T follicular helper cell (primary cell): ENCODE measurements around the gene PXMP2.
A peak's percentile ranks its signal among the peaks of the same experiment; 100 is the strongest.

Experiments
- DNase-seq: peaks from one replicate; pipeline ENCODE4 v3.0.0-alpha.2; 2020; ENCODE audit warnings: low read depth
- total RNA-seq, 2 experiments: gene quantifications; one replicate each; lab custom pipeline; 2026; lab: John Stamatoyannopoulos, UW

Gene PXMP2
- 0.30 to 0.60 reads per million in 2 experiments for total RNA-seq

DNA sequence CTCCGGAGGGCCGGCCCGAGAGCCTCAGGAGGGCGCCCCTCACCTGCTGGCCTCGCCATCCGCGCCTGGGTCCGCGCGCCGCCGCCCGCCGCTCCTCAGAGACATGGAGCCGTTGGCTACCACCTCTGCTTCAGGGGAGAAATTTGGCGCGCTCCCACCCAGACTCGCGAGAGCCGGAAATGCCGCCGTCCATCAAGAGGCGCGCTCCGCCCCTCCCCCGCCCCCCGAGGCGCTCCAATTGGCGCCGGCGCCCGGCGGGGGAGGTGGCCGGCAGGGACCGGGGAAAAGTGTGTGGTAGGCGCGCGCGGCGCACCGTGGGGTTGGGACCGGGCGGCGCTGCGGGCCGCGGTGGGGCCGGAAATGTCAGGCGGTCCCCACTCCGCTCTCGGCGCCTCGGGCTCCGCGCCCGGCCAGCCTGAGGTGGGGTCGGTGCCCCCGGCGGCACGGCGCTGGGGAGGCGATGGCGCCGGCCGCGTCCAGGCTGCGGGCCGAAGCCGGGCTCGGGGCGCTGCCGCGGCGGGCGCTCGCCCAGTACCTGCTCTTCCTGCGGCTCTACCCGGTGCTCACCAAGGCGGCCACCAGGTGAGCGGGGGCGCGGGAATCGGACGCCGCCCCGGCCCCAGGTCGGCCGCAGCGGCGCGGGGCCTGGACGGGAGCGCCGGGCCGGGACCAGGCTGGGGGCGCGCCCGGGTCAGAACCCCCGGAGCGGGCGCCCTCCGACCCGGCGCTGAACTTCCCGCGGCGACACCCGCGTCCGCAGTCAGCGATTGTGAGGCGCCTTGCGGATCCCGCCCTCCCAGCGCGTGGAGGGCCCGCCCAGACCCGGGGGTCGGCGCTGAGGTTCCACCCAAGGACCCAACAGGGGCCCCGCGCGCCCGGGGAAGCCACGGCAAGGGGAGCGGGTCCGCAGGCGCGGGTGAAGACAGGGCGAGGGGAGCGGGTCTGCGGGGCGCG, at the start of gene PXMP2, which contains the start of gene POLE:
PXMP2 (plus strand) TSS at position 377 of the 954 bp plus-strand sequence; CDS start at position 461, 84 bp downstream.
POLE (minus strand) TSS at position 132 of the 954 bp plus-strand sequence; CDS start at position 105, 27 bp downstream.
- DNase-seq, result peak; percentile 89

DNA sequence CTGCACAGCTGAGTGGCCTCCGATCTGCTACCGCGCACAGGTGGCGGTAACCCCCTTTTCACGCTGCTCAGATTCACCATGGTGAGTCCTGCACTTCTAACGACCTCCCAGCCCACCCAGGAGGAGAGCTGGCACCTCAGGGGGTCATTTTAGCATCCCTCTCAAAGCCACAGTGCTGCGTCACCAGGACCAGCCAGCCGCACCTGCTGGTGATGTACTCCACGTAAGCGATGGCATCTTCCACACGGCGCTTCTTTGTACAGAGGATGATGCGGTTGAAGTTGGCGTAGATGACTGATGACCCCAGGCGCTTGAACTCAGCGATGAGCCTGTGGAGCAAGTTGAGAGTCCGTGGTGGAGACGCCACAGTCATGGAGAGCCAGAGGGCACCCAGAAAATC, 49.6 kb upstream of the PXMP2 start:
- no peak for DNase-seq

DNA sequence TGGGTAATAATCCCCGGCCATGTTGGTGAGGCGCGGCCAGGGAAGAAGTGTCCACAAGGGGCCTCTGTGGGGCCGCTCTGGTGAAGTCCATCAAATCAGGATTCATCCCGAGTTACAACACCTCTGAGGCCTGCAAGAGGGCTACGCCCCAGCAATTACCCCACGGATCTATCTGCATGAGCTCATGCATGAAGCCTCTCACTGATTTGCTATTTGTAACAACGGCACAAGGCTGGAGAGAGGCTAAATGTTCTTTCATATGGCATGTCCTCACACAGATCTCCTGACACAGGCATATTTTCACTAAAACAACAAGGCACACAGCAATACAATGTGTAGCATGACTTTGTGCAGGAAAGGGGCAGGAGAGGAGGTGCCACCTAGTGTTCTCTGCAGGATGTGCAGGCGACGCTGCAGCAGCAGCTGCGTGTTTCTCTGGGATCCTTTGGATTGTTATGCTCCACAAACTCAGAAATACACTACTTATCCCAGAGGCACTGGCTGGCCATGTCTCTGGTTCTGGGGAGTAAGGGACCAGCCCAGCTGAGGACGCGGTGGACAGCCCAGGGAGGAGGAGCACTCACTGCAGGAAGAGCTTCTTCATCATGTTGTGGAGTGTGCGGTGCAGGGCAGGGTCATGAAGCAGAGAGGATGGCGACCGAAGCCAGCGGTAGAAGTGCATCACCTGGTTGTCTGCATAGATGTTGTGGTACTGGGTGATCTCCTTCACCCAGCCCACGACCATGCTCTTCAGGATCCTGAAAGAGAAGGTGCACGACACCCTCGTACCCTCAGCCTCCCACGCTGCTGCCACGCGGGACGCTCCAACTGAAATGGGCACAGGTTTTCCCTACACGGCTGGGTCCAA, 48.6 kb upstream of the PXMP2 start:
- DNase-seq, result no peak

DNA sequence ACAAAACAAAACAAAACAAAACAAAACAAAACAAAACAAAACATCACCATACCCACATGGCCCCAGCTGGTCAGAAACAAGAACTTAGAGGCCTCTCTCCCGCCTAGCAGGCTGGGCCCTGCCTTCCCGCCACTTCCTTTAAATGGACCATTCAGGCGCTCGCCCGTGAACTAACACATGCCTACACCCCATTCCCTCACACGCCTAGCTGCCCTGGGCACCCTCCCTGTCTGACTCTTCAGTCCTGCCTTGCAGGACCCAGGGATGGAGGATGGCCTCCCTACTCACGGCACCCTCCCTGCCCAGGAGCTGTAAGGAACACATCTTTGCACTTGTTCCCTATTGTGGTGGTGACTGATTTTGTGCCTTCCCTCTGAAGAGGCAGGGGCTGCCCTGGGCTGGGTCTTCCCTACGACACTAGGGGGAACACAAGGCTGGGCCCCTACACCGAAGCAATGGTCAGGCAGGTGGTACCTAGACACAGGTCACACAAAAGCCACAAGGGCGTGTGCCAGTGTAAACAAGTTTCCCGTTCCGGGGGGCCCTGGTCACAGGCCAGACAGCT, 47.3 kb upstream of the PXMP2 start:
- no peak for DNase-seq

DNA sequence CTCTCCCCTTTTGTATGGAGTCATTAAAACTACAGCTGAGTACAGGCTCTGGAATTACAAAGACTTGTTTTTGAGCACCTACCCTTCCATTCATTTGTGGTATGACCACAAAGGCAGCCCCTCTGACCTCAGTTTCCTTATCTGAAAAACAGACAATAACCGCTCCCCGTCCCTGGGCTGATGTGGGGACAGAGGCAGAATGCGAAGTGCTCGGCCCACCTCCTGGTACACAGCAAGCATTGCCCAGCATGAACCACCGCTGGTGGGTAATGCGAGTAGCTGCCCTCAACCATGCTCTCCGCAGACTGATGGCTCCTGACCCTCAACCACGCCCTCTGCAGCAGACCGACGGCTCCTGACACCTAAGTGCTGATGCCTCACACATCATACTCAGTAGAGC, 46.5 kb upstream of the PXMP2 start:
- no peak for DNase-seq

DNA sequence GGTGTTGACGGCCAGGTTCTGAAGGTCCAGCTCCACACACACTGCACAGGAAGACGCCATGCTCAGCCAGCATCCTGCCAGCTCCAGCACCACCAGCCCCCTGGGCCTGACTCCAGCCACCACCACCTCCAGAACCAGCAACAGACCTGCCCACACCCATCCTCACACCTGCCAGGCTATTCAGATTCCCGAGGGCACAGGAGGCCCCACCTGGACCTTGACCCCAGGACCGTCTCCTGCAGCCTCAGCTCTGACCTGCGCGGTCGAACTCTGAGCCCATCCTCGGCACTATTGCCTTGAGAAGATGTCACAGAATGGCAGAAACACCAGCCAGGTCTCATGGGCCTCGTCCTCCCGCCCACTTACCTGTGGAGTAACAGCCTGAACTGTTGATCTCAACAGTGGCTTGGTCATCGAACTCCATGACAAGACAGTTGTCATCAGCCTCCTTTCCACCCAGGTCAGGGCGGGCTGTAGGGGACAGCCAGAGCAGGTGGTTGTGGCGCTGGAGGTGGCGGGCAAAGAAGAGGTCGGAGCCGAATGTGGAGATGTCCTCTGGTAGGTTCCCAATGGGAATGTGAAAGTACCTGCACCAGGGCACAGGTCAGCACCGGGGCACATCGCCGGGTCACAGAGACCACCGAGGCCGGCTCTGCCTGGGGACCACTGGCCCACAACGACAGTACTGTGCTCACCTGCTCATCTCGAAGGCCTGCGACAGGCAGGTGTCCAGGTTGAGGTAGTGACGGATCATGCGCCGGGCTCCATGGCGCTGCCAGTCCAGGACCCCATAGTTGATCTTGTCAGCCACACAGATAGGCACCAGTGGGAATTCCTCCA, 45.4 kb upstream of the PXMP2 start:
- DNase-seq, result no peak

DNA sequence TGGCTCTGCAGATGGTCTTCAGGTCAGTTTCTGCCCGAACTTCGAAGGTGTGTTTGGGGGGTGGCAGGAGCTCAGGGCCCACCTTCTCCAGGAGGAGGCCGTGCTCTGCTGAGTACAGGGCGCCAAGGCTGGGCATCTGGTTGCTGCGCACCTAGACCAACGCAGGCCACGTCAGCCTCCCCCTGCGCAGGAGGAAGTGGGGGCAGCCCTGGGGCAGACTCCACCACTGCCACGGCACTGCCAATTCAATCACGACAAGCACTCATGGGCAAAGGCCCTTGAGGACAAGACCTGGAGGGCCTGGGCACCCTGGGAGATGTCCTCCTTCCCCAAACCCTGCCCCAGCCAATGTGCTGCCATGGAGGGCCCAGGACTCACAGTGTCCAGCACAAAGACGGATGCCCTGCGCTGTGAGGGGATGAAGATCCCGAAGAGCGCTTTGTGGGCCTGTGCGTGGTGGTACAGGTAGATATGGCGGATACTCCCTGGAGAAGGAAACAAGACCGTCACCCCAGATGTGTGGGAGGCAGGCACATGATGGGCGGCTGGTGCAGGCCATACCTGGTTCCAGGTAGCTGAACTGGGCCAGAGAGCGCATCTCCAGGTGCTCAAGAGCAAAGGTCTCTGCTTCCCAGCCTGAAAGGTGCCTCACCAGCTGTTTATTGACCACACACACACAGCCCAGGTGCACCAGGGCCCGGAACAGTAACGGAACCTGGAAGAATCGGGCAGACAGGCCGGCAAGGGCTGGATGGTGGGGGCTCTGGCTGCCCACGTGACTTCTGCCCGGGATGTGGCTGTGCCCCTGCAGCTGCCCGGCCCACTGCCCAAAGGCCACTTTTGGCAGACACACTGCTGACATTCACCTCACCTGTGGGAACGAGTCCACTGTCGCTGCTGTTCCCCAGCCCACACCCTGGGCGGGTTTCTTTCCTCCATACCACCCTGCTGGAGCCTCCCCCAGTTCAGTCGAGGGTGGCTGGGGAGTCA, 44.2 kb upstream of the PXMP2 start:
- no peak for DNase-seq

DNA sequence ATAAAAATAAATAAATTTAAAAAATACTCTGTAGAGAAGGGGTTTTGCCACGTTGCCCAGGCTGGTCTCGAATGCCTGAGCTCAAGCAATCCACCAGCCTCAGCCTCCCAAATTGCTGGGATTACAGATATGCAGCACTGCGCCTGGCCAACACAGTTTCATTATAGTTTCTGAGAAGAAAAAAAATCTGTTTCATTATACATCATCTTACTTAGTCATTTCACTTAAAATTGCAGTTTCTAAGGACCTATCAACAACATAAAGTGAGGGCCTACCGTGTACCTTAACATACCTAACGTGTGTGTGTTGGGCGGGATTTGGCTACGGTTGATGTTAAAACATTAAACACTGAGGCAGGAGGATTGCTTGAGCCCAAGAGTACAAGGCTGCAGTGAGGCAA, 40.5 kb upstream of the PXMP2 start:
- no peak for DNase-seq

DNA sequence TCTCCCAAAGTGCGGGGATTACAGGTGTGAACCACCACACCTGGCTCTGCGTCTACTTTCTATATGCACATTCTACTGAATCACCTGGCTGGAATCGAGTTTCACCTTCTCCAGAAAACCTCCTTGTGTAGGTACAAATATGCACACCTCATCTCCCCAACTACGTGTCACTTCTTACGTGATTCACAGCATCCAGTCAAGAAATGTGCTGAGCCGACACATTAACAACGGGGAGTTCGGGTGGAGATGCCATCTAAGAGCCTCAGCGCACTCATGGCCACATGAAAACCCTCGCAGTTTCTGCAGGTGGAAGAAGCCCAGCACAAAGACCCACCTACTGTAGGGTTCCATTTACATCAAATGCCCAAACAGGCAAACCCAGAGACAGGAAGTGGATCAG, 39.5 kb upstream of the PXMP2 start:
- DNase-seq, result no peak

DNA sequence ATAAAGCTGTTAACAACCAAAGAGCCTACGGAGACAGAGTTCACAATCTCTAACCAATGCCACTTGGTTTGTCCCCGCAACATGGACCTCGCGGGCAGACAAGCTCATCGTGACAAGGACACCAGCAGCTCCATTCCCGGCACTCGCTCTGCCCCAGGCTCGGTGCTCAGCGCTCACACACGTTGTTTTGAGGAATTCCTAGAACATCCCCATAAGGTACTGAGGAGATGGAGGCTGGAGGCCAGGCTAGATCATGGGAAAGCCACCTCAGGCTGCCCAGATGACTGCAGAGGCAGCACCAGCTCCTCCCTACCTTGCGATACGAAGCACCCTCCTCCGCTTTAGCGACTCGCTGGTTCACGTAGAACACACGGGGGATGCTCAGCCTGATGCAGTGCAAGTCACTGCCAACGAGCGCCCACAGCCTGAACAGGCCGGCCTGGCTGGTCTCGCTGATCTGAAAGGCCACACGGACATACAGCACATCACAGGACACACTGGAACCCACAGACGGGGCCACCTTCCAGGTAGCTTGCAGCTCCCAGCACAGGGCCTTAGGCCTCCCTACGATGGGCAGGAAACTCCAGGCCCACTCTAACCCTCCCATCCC, 38.7 kb upstream of the PXMP2 start:
- DNase-seq, result no peak

DNA sequence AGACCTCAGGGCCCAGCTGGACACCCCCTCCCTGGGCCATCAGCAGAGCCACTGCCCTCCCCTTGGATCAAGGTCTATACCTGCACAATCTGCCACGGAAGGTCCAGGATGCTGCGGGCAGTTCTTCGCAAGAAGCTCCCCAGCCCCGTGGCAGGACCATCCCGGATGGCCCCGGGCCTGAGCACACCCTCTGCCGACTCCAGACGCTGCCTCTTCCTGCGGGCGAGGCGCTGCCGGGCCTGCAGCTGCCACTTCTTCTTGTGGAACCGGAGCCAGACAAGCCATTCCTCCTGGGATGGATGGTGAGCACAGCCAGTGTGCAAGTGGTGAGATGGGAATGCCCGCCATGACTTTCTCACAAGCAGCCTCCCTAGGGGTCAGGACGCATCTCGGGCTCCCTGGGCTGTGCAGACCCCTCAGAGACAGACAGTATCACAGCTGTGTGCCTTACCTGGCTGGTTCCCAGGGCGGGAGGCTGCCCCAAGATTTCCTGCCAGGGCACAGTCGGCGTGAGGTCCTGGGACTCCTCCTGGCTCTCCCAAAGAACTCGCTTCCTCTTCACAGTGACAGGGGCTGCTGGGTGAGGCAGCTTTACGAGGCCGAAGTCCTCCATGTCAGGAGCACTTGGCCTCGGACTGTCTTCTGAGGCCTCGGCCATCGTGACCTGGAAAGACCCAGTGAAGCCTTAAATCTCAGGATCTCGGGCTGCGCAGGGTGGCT, 38.0 kb upstream of the PXMP2 start:
- DNase-seq, result no peak

DNA sequence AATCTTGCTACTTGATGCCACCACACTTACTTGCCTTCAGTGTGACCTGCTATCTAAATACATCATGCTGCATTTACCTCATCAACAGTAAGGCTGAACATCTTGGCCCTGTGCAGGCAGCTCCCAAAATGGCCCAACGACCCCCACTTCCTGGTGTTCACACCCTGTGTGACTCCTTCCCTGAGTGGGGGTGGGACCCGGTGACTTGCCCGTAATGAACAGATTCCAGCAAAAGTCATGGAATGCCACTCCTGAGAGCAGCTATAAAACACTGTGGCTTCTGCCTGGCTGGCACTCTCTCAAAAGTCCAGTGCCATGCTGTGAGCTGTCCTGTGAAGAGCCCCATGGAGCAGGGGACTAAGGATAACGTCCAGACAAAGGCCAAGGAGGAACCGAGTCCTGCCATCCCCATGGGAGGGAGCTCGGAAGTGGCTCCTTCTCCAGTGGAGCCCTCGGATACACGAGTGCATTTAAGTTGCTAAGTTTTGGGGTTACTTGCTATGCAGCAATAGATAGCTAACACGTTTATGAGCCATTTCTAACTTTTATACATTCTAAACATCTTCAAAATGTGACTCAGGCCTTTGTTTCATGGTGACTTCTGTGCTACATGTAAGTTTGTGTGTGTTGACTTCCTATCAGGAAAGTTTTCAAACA, 35.8 kb upstream of the PXMP2 start:
- DNase-seq, result no peak

DNA sequence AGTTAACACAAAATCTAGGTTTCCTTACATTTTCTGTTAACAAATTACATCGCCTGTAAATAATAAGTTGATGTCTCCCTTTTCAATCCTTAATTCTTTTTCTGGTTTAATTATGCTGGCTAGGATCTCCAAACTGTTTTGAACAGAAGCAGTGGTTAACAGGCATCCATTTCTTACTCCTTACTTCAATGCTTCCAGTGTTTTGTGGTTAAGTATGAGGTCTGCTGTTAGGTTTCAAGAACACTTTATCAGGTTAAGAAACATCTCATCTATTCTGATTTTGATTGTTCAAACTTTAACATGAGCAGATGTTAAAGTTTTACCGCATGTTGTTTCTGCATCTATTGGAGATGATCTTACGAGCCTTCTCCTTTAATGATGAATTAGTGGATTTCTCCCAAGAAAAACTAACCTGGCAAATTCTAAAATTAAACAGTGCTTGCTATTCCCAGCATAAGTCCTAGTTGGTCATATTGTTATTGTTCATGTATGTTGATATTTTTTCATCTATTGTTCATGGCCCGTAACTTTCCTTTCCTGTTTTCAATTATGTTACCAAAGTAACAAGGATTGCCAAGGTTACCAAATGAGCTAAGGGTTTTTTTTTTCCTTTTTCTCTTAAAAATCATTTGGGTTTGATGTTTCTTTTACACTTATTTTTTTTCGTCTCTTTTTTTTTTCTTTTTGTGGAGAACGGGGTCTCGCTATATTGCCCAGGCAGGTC, 33.7 kb upstream of the PXMP2 start:
- no peak for DNase-seq

DNA sequence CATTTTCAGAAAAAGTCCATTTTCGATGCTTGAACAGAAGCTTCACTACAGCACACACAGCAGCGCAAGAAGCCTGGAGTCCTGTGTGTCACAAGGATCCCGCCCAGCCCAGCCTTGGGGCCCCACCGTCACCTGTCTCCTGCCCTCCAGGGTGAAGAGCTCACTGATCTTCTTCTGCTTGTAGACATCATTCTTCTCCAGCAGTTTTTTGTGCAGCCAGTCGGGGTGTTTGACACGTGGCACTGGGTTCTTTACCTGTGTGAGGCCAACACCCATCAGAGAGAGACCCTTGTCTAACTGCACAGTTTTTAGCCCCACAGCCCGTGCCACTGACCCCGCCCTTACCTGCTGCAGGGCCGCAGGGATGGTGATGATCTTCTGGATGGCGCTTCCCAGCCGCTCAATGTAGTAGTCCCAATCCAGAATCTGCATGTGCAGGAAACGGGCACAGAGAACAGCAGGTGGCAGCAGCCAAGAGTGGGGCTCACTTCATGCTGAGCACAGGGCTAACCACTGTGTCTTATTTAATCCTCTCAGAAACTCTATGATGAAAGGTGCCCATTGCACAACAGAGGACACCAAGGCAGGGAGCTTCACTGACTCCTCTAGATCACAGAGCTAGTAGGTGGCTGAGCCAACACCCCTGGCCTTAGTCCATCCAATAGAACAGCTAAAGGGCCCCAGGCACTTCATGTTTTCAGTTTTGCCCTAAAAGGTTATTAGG, 30.2 kb upstream of the PXMP2 start:
- DNase-seq, result no peak

DNA sequence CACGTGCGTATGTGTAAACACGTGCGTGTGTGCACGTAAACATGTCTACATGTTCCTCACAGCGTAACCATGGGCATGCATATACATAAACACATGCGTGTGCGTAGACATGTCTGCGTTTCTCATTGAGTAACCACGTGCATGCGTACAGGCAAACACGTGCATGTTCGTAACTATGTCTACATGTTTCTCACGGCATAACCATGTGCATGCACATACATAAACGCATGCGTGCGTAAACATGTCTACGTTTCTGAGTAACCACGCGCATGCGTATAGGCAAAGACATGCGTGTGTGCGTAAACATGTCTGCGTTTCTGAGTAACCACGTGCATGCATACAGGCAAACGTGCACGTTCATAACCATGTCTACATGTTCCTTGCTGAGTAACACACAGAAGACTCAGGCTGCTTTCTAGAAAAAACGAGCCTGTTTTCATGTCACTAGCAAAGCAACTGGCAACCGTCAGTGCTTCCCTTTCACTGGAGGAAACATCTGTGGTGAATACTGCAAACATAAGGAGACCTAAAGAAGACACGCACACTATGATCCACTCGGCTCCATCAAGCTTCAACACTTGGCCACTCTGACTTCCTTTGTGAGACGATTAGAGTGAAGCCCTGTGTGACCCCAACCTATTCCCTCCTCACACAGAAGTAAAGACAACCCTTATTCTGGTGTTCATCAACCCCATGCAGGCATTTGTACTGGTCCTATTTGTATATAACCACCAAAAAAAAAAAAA, 29.1 kb upstream of the PXMP2 start:
- DNase-seq, result no peak

DNA sequence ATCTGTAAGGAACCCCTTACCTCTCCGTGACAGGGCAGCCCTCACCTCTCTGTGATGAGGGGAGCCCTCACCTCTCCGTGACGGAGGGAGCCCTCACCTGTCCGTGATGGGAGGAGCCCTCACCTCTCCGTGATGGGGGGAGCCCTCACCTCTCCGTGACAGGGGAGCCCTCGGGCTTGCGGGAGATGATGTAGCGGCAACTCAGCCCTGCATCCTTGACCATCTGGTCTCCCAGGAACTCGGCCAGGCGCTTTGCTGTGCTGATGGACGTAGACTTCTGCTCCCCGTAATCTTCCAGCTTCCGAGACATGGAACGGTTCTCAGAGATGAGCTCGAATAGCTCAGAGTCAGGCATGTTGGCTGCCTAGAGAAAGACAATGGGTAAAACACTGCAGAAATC, 28.2 kb upstream of the PXMP2 start:
- DNase-seq, result no peak
